Smooth muscle cell (in vitro differentiated cells): ENCODE results near the gene NELL1. TPM values are rescaled to one million over a fixed set of nuclear protein-coding genes. Genes with fewer than 3 reads are reported as not detected.

Experiments used
- DNase-seq: peaks from one replicate; lab custom pipeline; 2025; ENCODE audit not compliant: unreplicated experiment; lab: John Stamatoyannopoulos, UW
- H2AFZ ChIP-seq: fragments of 200-600 bp; sonication (generic); 2 replicates; pipeline ENCODE4 v1.6.0; 2016; ENCODE audit warnings: antibody characterized with exemption, low read depth, mild to moderate bottlenecking
- H3F3A ChIP-seq: fragments of 200-600 bp; sonication (generic); 2 replicates; pipeline ENCODE4 v1.6.0; 2017; ENCODE audit warnings: antibody characterized with exemption, low read depth
- H3K27ac ChIP-seq: fragments of 200-600 bp; sonication (generic); 2 replicates; pipeline ENCODE4 v1.5.1; 2016; ENCODE audit warnings: low read depth, mild to moderate bottlenecking
- H3K27me3 ChIP-seq: fragments of 200-600 bp; sonication (generic); 2 replicates; pipeline ENCODE4 v1.6.1; 2016; ENCODE audit warnings: low read depth, mild to moderate bottlenecking
- H3K36me3 ChIP-seq: fragments of 200-600 bp; sonication (generic); 2 replicates; pipeline ENCODE4 v1.5.1; 2016; ENCODE audit warnings: low read depth
- H3K4me1 ChIP-seq: fragments of 200-600 bp; sonication (generic); 2 replicates; pipeline ENCODE4 v1.5.1; 2016; ENCODE audit warnings: low read depth
- H3K4me2 ChIP-seq: fragments of 200-600 bp; sonication (generic); 2 replicates; pipeline ENCODE4 v1.6.0; 2016; ENCODE audit warnings: mild to moderate bottlenecking
- H3K4me3 ChIP-seq: fragments of 200-600 bp; sonication (generic); 2 replicates; pipeline ENCODE4 v1.5.1; 2016; ENCODE audit warnings: mild to moderate bottlenecking
- H3K79me2 ChIP-seq: fragments of 200-600 bp; sonication (generic); 2 replicates; pipeline ENCODE4 v1.6.0; 2016; ENCODE audit warnings: low read depth, mild to moderate bottlenecking
- H3K9ac ChIP-seq: fragments of 200-600 bp; sonication (generic); 2 replicates; pipeline ENCODE4 v1.6.0; 2016; ENCODE audit warnings: low read depth
- H3K9me3 ChIP-seq: fragments of 200-600 bp; sonication (generic); replicated peaks from 2 replicates; pipeline ENCODE4 v1.5.1; 2016; ENCODE audit warnings: low read depth
- H4K20me1 ChIP-seq: fragments of 200-600 bp; sonication (generic); 2 replicates; pipeline ENCODE4 v1.6.0; 2016; ENCODE audit warnings: low read depth
- CTCF ChIP-seq: fragments of 200-600 bp; sonication (generic); IDR thresholded peaks from 2 replicates; pipeline ENCODE4 v1.5.1; 2017; ENCODE audit warnings: borderline replicate concordance, mild to moderate bottlenecking, antibody characterized with exemption; ENCODE audit not compliant: insufficient read depth, poor library complexity, severe bottlenecking
- WGBS: methylation state at CpG from one replicate; pipeline ENCODE4 v1.1.7; 2016; ENCODE audit warnings: low lambda C conversion rate; 5-methylcytosine and 5-hydroxymethylcytosine counted together
- polyA plus RNA-seq: library from polyadenylated mRNA; unstranded; fragments of >200 nt; fragmentation: Nextera tagmentation; extraction: Ambion mirVana; gene quantifications from 2 replicates; pipeline ENCODE4 v1.2.1, GENCODE V29; 2016
- total RNA-seq: library from RNA; depleted of rRNA; stranded (reverse); fragments of >200 nt; gene quantifications from 2 replicates; pipeline ENCODE4 v1.2.3, GENCODE V29; 2014

Gene NELL1
- total and polyA plus RNA-seq, 2 experiments from 2014 or later = not detected

DNA sequence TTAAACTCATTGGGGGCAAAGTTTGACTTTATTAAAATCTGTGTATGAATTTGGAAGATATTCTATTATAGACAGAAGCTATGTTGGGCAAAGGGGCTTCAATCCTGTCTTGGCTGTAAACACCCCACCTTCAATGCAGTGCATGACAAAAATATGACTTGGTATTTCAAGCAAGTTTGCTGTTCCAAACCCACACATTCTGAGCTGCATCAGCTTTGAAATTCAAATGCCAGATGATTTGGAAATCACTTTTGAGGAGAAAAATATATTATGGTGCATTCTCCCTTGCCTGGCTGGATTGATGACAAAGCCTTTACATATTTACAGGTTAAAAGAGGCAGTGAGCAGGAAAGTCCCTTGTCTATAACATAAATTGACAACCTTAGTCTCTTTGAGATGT lies 760.0 kb downstream of the NELL1 start:
- Histone ChIP-seq H3K9ac (no peak overlapping the region), H3K27me3 (no peaks in the 10 kb centered on the region), H3K4me3 (no peak overlapping the region), H3K79me2 (no peaks in the 10 kb centered on the region), H2AFZ (no peak overlapping the region), H4K20me1 (no peaks in the 10 kb centered on the region), H3K9me3 (no peaks in the 10 kb centered on the region), H3K4me1 (no peaks in the 10 kb centered on the region), H3F3A (no peaks in the 10 kb centered on the region), H3K36me3 (no peaks in the 10 kb centered on the region), H3K27ac (no peak overlapping the region), H3K4me2 (no peak overlapping the region)
- no peak for TF ChIP-seq CTCF
- DNase-seq = no peak

DNA sequence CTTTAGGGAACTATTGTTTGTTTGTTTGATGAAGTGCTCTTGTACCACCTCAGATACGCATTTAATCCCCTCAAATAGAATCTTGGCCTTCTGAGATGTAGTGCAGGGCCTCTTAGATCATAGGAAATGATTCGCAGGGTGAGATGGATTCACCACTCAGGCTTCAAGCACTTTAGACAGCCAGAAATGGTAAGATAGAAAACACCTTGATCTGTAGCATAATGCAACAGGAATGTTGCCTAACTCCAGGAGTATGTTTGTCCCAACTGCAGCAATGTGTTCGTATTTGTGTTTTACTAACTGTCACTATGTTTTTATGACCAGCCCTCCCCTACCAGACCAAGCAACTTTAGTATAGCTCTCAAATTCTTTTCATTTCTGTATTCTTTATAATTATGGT lies 761.2 kb downstream of the NELL1 start:
- no peaks in the 10 kb centered on the region for H3K4me1 ChIP-seq
- H2AFZ ChIP-seq = no peak overlapping the region
- no peak overlapping the region for H3K4me2 ChIP-seq
- 68% methylated on average over 3 of the region's 3 CpGs for WGBS
- H4K20me1 ChIP-seq = no peaks in the 10 kb centered on the region
- no peaks in the 10 kb centered on the region for H3K9me3 ChIP-seq
- H3K27ac ChIP-seq = no peak overlapping the region
- no peaks in the 10 kb centered on the region for H3K27me3 ChIP-seq
- no peak for TF ChIP-seq CTCF
- no peak overlapping the region for H3K9ac ChIP-seq
- H3K79me2 ChIP-seq = no peaks in the 10 kb centered on the region
- no peaks in the 10 kb centered on the region for H3F3A ChIP-seq
- no peaks in the 10 kb centered on the region for H3K36me3 ChIP-seq
- H3K4me3 ChIP-seq = no peak overlapping the region
- no peak for DNase-seq

GRCh38 chr11:21446939-21447590 lies 777.7 kb downstream of the NELL1 start:
- no peak overlapping the region for H3K4me3 ChIP-seq
- TF ChIP-seq CTCF = no peak
- H3K27ac ChIP-seq = no peak overlapping the region
- no peaks in the 10 kb centered on the region for H3K9me3 ChIP-seq
- no peaks in the 10 kb centered on the region for H4K20me1 ChIP-seq
- no peak overlapping the region for H3K4me2 ChIP-seq
- no peak overlapping the region for H2AFZ ChIP-seq
- no peak for DNase-seq
- H3K36me3 ChIP-seq = no peaks in the 10 kb centered on the region
- no peak overlapping the region for H3K9ac ChIP-seq
- H3K4me1 ChIP-seq = no peaks in the 10 kb centered on the region
- H3K27me3 ChIP-seq = no peaks in the 10 kb centered on the region
- H3K79me2 ChIP-seq = no peaks in the 10 kb centered on the region
- WGBS = 86% methylated on average over 2 of the region's 2 CpGs
- H3F3A ChIP-seq = no peaks in the 10 kb centered on the region

GRCh38 chr11:21447871-21448270 lies 778.5 kb downstream of the NELL1 start:
- Histone ChIP-seq H2AFZ (no peak overlapping the region), H4K20me1 (no peaks in the 10 kb centered on the region), H3K9me3 (no peaks in the 10 kb centered on the region), H3K4me3 (no peak overlapping the region), H3K79me2 (no peaks in the 10 kb centered on the region), H3K9ac (no peak overlapping the region), H3K4me1 (no peaks in the 10 kb centered on the region), H3F3A (no peaks in the 10 kb centered on the region), H3K27ac (no peak overlapping the region), H3K27me3 (no peaks in the 10 kb centered on the region), H3K36me3 (no peaks in the 10 kb centered on the region), H3K4me2 (no peak overlapping the region)
- no peak for TF ChIP-seq CTCF
- no peak for DNase-seq
- 53% methylated on average over 3 of the region's 3 CpGs for WGBS
